ENCODE measurements around the gene AVP. TPM values are rescaled to one million over a fixed set of nuclear protein-coding genes. Genes with fewer than 3 reads are reported as not detected.
A peak's percentile ranks its signal among the peaks of the same experiment; 100 is the strongest.

Gene AVP
- total and polyA plus RNA-seq, 2 donors from 2014 or later: 2.1 TPM; not detected in 1

GRCh38 chr20:3072530-3073250 is 11.8 kb downstream of the AVP start:
- Histone ChIP-seq H3K36me3 (ENCODE audit: control insufficient read depth in 2 of 3, insufficient read depth in 3 of 3, low read length in 3 of 3) (no peaks in the 10 kb centered on the region), H3K27ac (ENCODE audit: low read depth in 2 of 2, low read length in 2 of 2) (no peak overlapping the region), H3K4me1 (ENCODE audit: control insufficient read depth in 2 of 3, insufficient read depth in 2 of 3, low read depth in 1 of 3, low read length in 3 of 3) (no peaks in the 10 kb centered on the region), H3K4me3 (ENCODE audit: low read length in 3 of 3) (no peak overlapping the region), H3K27me3 (ENCODE audit: control insufficient read depth, insufficient read depth, low read length) (peaks cover 3% of the 10 kb centered on the region), H3K9ac (ENCODE audit: low read length in 3 of 3) (no peak overlapping the region), H3K9me3 (ENCODE audit: control insufficient read depth in 2 of 3, insufficient read depth in 1 of 3, low read length in 3 of 3) (no peaks in the 10 kb centered on the region)
- intact Hi-C loops (cut with DNase I): no loop called here
- TF ChIP-seq CTCF (IDR thresholded peaks at IDR 0.05; ENCODE audit: borderline replicate concordance, extremely low read depth, insufficient read depth): no peak
- FAIRE-seq (no peak), DNase-seq (peak in 1 of 5 donors; percentile 68)

- TF ChIP-seq CTCF (IDR thresholded peaks at IDR 0.05; ENCODE audit: borderline replicate concordance, extremely low read depth, insufficient read depth): no peak
- Histone ChIP-seq H3K4me1 (ENCODE audit: control insufficient read depth in 2 of 3, insufficient read depth in 2 of 3, low read depth in 1 of 3, low read length in 3 of 3) (no peaks in the 10 kb centered on the region), H3K9ac (ENCODE audit: low read length in 3 of 3) (no peak within 1 kb of the TSS), H3K27me3 (ENCODE audit: control insufficient read depth, insufficient read depth, low read length) (peaks cover 3% of the 10 kb centered on the region), H3K4me3 (ENCODE audit: low read length in 3 of 3) (no peak within 1 kb of the TSS), H3K9me3 (ENCODE audit: control insufficient read depth in 2 of 3, insufficient read depth in 1 of 3, low read length in 3 of 3) (no peaks in the 10 kb centered on the region), H3K27ac (ENCODE audit: low read depth in 2 of 2, low read length in 2 of 2) (no peak within 1 kb of the TSS), H3K36me3 (ENCODE audit: control insufficient read depth in 2 of 3, insufficient read depth in 3 of 3, low read length in 3 of 3) (no peaks in the 10 kb centered on the region)
- intact Hi-C loops (cut with DNase I): no loop called here
- FAIRE-seq (no peak), DNase-seq (peak in 4 of 5 donors; percentile 46 to 84 (median 58))
These were observed 12.7 kb downstream of the AVP start, which contains the start of gene OXT for GRCh38 chr20:3071610-3072529. TSS of gene OXT (plus strand) at chr20:3071620. CDS start at chr20:3071656, 36 bp downstream.

GRCh38 chr20:3071266-3071609 is 13.3 kb downstream of the AVP start:
- Histone ChIP-seq H3K27me3 (ENCODE audit: control insufficient read depth, insufficient read depth, low read length) (peaks cover 3% of the 10 kb centered on the region), H3K4me1 (ENCODE audit: control insufficient read depth in 2 of 3, insufficient read depth in 2 of 3, low read depth in 1 of 3, low read length in 3 of 3) (no peaks in the 10 kb centered on the region), H3K27ac (ENCODE audit: low read depth in 2 of 2, low read length in 2 of 2) (no peak overlapping the region), H3K4me3 (ENCODE audit: low read length in 3 of 3) (no peak overlapping the region), H3K9ac (ENCODE audit: low read length in 3 of 3) (no peak overlapping the region), H3K9me3 (ENCODE audit: control insufficient read depth in 2 of 3, insufficient read depth in 1 of 3, low read length in 3 of 3) (no peaks in the 10 kb centered on the region), H3K36me3 (ENCODE audit: control insufficient read depth in 2 of 3, insufficient read depth in 3 of 3, low read length in 3 of 3) (no peaks in the 10 kb centered on the region)
- TF ChIP-seq CTCF (IDR thresholded peaks at IDR 0.05; ENCODE audit: borderline replicate concordance, extremely low read depth, insufficient read depth): no peak
- intact Hi-C loops (cut with DNase I): no loop called here
- peak in 1 of 5 donors; percentile 67 for DNase-seq
- FAIRE-seq: no peak

All from kidney (tissue), 14 donors.